LNCaP clone FGC (cell line): ENCODE measurements around the gene METTL21C.

Source experiments
- DNase-seq: peaks from one replicate; pipeline ENCODE4 v3.0.0-alpha.2; 2011; ENCODE audit warnings: low read depth
- H3K4me3 ChIP-seq: 2 replicates; pipeline ENCODE4 v1.5.1; 2011; ENCODE audit warnings: mild to moderate bottlenecking, low read depth, low read length, control low read depth
- CTCF ChIP-seq: IDR thresholded peaks from 2 replicates; pipeline ENCODE4 v1.5.1; 2012; ENCODE audit warnings: mild to moderate bottlenecking; ENCODE audit not compliant: control insufficient read depth, insufficient read depth; ENCODE audit errors: extremely low read depth

Gene METTL21C

GRCh38 chr13:102642029-102642428 lies 52.8 kb downstream of the METTL21C start:
- DNase-seq, result no peak
- H3K4me3 ChIP-seq, result no peak overlapping the region
- TF ChIP-seq CTCF, result no peak

- no peak for TF ChIP-seq CTCF
These were observed 56.1 kb downstream of the METTL21C start for GRCh38 chr13:102638741-102639140.

More at GRCh38 chr13:102638741-102639140, 56.1 kb downstream of the METTL21C start:
- no peak overlapping the region for H3K4me3 ChIP-seq
- DNase-seq, result no peak
